KOPT-K1 (cell line): ENCODE results near the gene FIGNL1.
A peak's percentile ranks its signal among the peaks of the same experiment; 100 is the strongest.
"Not testable (repeated sequence)": the region's sequence is repeated elsewhere in the genome, so short reads cannot be mapped to it uniquely, and the experiment has no call there.

Experiments
- H3K27ac ChIP-seq: fragments of 200-600 bp; sonication (generic); 2 replicates; pipeline ENCODE4 v1.5.1; 2016; ENCODE audit warnings: antibody characterized with exemption, mild to moderate bottlenecking, low read depth, low read length; ENCODE audit not compliant: poor library complexity, severe bottlenecking
- H3K36me3 ChIP-seq: fragments of 200-600 bp; sonication (generic); 2 replicates; pipeline ENCODE4 v1.5.1; 2017; ENCODE audit warnings: antibody characterized with exemption, mild to moderate bottlenecking, low read length, moderate library complexity; ENCODE audit not compliant: insufficient read depth
- H3K9me3 ChIP-seq: fragments of 200-600 bp; sonication (generic); 2 replicates; pipeline ENCODE4 v1.5.1; 2017; ENCODE audit warnings: antibody characterized with exemption, low read length, mild to moderate bottlenecking; ENCODE audit not compliant: insufficient read depth, poor library complexity, severe bottlenecking

FIGNL1 gene

DNA sequence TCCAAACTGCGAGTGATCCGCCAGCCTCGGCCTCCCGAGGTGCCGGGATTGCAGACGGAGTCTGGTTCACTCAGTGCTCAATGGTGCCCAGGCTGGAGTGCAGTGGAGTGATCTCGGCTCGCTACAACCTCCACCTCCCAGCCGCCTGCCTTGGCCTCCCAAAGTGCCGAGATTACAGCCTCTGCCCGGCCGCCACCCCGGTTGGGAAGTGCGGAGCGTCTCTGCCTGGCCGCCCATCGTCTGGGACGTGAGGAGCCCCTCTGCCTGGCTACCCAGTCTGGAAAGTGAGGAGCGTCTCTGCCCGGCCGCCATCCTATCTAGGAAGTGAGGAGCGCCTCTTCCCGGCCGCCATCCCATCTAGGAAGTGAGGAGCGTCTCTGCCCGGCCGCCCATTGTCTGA is 9.0 kb upstream of the FIGNL1 start:
- H3K36me3 ChIP-seq, H3K27ac ChIP-seq, H3K9me3 ChIP-seq: not testable (repeated sequence)

DNA sequence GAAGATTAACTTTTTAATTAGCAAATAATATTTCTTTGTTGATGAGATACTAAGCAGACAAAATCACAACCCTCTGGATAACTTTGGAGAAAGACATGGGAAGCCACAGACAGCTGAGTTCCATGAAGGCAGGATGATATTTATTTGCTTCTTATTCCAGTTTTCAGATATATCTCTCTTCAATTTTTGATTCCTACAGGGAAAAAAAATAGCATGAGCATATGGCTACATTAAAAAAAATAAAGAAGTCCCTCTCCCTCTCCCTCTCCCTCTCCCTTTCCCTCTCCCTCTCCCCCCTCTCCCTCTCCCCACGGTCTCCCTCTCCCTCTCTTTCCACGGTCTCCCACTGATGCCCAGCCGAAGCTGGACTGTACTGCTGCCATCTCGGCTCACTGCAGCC is 8.5 kb upstream of the FIGNL1 start:
- H3K36me3 ChIP-seq, H3K27ac ChIP-seq, H3K9me3 ChIP-seq: not testable (repeated sequence)

DNA sequence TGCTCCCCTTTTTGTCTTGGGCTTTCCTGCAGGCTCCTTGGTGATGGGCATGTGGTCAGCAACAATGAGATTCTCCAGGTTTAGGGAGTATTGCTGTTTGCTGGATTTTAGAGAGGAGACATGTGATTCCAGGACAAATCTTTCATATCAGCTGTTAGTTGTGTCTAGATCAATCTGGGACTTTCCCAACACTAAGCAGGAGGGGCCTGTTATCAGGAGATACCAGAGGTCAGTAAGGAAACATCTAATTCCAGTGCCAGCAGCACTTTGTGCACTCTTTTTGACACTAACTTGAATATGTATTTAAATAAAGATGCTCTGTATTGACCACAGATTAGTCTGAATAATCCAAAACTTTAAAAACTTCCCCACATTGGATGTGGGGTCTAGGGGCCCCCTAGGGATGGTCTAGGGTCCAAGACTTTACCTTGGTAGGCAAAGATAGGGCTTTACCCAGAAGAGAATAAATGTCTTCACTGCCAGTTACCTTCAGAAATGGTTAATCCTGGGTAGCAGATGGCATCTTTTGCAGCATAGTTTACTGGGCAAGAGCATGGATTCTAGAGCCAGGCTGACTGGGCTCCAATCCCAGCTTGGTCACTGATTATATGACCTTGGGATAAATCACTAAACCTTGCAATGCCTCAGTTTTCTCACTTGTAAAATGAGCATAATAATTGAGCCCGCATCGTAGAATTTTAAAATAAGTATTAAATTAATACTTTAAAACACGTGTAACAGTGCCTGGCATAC is 6.4 kb upstream of the FIGNL1 start:
- H3K27ac ChIP-seq, result no peak overlapping the region
- no peaks in the 10 kb centered on the region for H3K9me3 ChIP-seq
- no peaks in the 10 kb centered on the region for H3K36me3 ChIP-seq

DNA sequence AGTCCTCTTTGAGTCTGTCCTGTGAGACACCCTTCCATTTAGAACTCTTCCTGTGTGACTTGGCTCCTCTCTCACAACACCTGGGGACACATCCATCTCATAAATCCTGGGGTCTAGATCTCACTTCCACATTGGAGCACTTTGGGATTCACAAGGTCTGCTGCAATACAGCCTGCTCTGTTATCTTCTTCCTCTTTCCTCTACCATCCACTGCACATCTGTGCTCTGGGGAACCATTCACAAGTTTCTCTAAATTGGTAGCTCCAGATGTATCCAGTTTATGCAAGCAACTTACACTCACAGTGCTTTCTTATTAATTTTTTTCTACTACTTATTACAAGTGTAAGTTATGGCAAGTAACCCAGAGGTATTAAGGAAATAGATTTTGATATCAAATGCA is 5.5 kb upstream of the FIGNL1 start:
- no peaks in the 10 kb centered on the region for H3K36me3 ChIP-seq
- no peak overlapping the region for H3K27ac ChIP-seq
- H3K9me3 ChIP-seq, result no peaks in the 10 kb centered on the region

DNA sequence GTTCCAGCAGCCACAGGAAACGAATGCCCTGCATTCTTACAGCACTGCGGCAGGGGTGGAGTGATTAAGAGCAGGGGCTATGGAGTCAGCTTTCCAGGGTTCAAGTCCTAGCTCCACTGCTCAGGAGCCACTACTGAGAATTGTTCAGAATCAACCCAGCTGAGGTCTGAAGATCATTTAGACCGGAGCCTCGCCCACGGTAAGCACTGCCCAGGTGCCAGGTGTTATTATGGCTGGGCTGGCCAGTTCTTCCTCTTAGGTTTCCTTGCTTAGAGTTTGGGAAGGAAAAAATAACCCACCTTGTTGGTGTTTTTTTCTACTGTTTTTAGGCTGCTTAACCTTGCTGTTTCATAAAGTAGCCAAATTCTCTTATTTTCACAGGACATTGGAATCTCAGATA is 4.8 kb upstream of the FIGNL1 start:
- no peaks in the 10 kb centered on the region for H3K36me3 ChIP-seq

GRCh38 chr7:50450590-50451032 is 461 bp upstream of the FIGNL1 start:
- Histone ChIP-seq H3K36me3 (peaks cover 27% of the 10 kb centered on the region), H3K27ac (peak overlapping the region; percentile 79), H3K9me3 (no peaks in the 10 kb centered on the region)

More for the DNA sequence above, 4.8 kb upstream of the FIGNL1 start:
- no peak overlapping the region for H3K27ac ChIP-seq
- H3K9me3 ChIP-seq, result no peaks in the 10 kb centered on the region

DNA sequence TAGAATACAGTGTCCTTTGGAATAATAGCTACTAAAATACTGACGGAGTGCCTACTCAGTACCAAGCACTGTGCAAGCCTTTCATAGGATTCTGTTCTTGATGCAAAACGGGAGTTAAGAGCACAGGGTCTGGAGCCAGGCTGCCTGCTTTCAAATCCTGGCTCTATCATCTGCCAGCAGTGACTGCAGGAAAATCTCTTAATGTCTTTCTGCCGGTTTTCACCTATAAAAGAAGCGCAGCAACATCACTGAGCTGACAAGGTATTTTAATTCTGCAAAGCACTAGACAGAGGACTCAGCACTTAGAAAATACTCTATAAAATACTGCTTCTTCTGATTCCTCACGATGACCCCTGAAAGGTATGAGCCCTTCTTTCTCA is 659 bp downstream of the FIGNL1 start:
- H3K36me3 ChIP-seq, result peaks cover 38% of the 10 kb centered on the region
- no peaks in the 10 kb centered on the region for H3K9me3 ChIP-seq
- H3K27ac ChIP-seq, result peak overlapping the region; percentile 79

DNA sequence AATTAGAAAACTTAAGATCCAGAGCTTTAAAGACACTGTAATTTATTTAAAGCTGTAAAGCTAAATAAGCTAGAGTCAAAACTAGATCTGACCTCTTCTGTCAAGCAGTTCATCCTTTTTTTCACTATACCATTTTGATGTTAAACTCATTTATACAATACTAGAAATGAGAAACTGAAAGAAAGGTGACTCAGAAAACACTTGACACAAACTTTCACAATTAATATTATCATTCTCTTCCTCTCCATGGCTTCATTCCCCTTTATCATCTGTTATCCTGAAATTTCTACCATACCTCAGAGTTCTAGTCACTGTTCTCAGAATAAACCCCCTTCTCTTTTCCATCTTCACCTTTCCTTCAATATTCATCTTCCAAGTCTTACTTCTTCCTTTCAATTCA is 1.3 kb downstream of the FIGNL1 start:
- no peaks in the 10 kb centered on the region for H3K9me3 ChIP-seq
- H3K27ac ChIP-seq, result peak overlapping the region; percentile 79
- peaks cover 45% of the 10 kb centered on the region for H3K36me3 ChIP-seq

- no peak overlapping the region for H3K27ac ChIP-seq
- H3K36me3 ChIP-seq, result peaks cover 67% of the 10 kb centered on the region
- no peaks in the 10 kb centered on the region for H3K9me3 ChIP-seq
Observed at GRCh38 chr7:50446542-50446960, 3.6 kb downstream of the FIGNL1 start.

- peaks cover 49% of the 10 kb centered on the region for H3K36me3 ChIP-seq
- no peak overlapping the region for H3K27ac ChIP-seq
- H3K9me3 ChIP-seq, result no peaks in the 10 kb centered on the region
Observed at GRCh38 chr7:50436133-50436806, 13.9 kb downstream of the FIGNL1 start.

DNA sequence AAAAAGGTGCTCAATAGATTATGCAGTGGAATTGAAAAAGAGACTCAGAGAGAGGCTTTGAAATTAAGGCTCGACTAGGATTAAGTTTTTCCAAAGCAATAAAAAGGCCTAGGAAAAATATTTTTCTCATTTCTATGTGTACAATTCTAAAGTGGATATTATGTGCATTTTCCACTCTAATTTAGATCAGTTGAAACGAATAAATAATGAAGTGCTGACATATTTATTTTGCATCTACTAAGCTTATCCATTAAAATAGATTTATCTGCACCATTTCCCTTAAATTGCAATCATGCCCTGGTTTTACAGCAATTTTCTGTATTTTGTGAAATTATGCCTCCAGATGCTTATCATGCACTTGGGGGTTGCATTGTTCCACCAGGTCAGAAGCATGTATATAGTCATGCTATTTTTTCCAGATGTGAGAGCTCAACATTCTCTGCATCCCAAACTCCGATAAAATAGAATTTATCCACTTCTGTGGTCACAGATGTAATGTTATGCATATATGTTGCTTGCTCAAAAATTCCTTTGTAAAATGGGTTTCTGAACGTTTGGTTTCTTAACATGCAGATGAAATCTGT is 18.3 kb downstream of the FIGNL1 start:
- Histone ChIP-seq H3K9me3 (no peaks in the 10 kb centered on the region), H3K36me3 (peaks cover 4% of the 10 kb centered on the region), H3K27ac (no peak overlapping the region)

- Histone ChIP-seq H3K27ac (no peak overlapping the region), H3K36me3 (no peaks in the 10 kb centered on the region; the same call in 1 of the 2 replicates), H3K9me3 (no peaks in the 10 kb centered on the region)
Observed at GRCh38 chr7:50431316-50431715, 18.8 kb downstream of the FIGNL1 start.

DNA sequence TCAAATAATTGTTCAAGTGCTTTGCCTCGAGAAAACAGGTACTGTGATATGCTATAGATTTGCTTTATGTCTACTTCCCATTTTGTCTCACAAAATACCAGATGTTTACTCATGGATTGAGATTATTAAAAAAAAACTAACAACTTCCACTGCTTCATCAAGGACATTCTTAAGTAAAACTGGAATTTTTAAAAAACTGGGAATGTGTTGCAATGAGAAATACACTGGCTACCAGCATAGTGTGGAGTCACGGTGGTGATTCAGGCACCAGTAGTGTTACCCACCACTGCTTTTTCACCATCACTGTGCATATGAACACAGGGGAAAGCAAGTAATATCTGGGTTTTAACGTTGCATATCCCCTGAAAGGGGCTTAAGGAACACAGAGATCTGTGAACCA is 21.2 kb downstream of the FIGNL1 start:
- no peaks in the 10 kb centered on the region; the same call in 1 of the 2 replicates for H3K36me3 ChIP-seq
- no peak overlapping the region for H3K27ac ChIP-seq
- H3K9me3 ChIP-seq, result no peaks in the 10 kb centered on the region

- Histone ChIP-seq H3K9me3 (no peaks in the 10 kb centered on the region), H3K36me3 (no peaks in the 10 kb centered on the region; the same call in 1 of the 2 replicates), H3K27ac (no peak overlapping the region)
Observed at GRCh38 chr7:50427518-50427917, 22.6 kb downstream of the FIGNL1 start.

DNA sequence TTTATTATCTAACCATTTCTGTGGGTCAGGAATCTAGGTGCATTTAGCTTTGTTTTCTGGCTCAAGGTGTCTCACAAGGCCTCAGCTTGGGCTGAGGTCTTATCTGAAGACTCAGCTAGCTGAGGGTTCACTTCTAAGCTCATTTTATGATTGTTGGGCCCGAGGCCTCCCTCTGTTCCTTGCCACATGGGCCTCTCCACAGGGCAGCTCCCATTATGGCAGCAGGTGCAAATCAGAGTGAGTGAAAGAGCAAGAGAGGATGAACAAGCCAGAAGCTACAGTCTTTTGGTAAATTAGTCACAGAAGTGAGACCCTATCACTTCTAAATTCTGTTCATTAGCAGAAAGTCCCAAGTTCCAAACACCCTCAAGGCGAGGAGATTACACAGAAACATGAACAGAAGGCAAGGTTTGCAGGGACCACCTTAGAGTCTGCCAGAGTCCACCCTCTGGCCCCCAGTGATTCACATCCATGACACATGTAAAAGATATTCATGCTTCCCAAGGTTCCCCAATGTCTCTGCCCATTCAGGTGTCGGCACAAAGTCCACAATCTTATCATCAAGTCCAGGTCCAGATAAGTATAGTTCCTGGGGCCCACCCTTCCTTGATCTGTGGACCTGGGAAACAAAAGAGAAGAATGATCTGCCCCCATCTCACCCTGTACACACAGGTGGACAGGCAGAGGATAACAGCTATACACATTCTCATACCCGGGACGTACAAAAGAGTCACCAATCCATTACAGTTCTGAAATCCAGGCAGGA is 23.7 kb downstream of the FIGNL1 start:
- Histone ChIP-seq H3K27ac (no peak overlapping the region), H3K36me3 (no peaks in the 10 kb centered on the region; the same call in 1 of the 2 replicates), H3K9me3 (no peaks in the 10 kb centered on the region)
